ENCODE data around the gene SLC24A4.

Gene SLC24A4

DNA sequence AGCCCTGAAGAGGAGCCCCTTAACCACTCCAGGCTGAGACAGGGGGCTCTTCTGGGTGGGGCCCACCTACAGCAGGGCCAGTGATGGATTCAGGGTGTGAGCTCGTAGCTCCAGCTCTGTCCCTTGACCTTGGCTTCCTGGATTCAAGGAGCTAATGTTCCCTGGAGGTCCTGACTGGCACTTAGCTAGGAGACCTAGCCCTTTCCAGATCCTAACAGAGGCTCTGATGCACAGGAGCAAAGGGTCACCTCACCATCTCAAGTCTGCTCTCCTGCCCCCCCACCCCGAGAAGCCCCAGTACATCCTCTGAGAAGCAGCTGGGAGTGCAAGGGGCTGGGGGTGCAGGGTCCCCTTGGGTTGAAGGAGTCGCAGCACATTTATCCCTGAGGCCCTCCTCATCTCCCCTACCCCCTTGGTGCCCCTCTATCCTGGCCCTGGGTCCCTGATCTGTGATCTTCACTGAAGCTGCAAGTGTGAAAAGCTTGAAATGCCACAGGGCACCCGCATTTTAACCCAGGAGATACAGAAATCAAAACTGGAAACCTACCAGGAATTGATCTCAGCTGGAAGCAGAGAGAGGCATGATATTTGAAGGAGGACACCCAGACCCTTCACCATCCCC, 193.5 kb downstream of the SLC24A4 start:
- FAIRE-seq (no peak), DNase-seq (ENCODE audit: insufficient read length, low spot score) (no peak)
- no peak for TF ChIP-seq POLR2A (IDR thresholded peaks at IDR 0.05; ENCODE audit: low read depth, low read length)

DNA sequence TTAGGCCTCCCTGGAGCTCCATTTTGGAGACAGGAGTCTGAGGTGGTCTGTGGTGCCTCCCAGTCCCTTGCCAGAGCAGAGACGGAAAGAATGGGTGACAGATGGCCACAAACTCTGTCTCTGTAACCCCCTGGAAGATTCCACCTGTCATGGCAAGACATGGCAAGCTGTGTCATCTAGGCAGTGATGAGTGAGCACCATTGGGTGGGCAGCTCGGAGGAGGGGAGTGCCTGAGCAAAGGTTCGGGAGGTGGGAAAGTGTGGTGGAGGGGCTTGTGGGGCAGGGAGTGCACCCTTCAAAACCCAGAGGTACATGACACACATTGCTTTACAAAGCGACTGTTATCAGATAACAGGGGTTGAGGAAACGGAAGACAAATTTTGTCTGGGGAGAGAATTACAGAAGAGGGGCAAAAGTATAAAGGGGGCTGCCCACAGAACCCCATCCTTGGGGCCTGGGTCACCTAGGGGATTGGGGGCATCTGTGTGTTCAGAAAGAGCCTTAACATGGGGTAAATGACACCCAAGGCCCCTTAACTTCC, 194.1 kb downstream of the SLC24A4 start:
- DNase-seq (ENCODE audit: insufficient read length, low spot score): no peak
- FAIRE-seq: no peak
- no peak for TF ChIP-seq POLR2A (IDR thresholded peaks at IDR 0.05; ENCODE audit: low read depth, low read length)

DNA sequence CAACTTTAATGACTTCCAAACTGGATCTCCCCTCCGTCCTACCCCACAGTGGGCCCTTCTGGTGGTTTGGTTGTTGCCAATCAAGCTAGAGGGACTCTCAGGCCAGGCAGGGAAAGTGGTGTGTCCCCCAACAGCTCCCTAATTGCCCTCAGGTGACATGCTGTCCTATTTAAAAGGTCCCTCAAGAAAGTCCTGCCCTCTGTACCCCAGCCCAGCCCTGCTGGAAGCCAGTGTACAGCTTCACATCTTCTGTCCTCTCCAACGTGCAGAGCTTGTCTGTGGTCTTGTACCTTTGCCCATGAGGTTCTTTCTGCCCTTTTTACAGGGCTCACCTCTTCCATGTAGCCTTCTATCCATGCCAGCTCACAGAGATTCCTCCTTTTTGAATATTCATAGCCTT, 194.8 kb downstream of the SLC24A4 start:
- no peak for TF ChIP-seq POLR2A (IDR thresholded peaks at IDR 0.05; ENCODE audit: low read depth, low read length)
- DNase-seq (ENCODE audit: insufficient read length, low spot score): no peak
- no peak for FAIRE-seq

DNA sequence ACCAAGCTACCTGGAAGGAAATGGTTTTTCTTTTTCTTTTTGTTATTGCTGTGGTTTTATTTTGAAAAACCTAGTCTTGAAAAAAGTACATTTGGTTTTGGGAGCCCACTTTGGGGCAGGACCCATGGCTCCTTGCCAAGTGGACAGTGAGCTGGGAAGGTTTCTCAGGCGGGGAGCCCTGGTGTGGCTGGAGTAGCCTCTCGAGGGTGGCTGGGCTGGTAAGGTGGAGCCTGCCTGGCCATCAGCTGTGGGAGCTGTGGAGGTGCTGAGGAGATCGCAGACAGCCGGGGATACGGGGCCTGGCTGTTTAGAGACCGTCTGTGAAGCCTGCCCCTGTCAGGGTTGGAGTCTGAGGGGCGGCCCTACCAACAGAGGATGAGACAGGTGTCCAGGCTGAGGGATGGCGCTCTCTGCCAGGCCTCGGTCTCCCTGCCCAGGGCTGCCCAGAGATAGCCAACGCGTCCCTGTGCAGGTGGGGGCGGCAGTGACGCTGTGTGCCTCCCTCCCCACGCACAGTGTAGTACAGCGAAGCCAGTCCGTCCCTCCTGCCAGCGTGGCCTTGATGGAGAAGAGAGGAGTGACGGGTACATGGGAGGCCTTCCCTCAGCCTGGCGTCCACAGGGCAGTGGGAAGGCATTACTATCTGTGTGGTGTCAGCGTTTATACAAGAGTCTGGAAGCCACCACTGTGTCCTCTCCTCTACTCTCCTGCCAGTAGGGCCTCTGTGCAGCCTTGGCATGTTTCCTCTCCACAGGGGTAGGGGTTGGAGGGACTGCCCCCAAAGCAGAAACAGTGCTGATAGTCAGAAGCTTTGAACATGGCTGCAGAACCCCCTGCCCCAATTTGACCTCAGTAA, 196.5 kb downstream of the SLC24A4 start:
- no peak for TF ChIP-seq POLR2A (IDR thresholded peaks at IDR 0.05; ENCODE audit: low read depth, low read length)
- FAIRE-seq (no peak), DNase-seq (ENCODE audit: insufficient read length, low spot score) (no peak)

DNA sequence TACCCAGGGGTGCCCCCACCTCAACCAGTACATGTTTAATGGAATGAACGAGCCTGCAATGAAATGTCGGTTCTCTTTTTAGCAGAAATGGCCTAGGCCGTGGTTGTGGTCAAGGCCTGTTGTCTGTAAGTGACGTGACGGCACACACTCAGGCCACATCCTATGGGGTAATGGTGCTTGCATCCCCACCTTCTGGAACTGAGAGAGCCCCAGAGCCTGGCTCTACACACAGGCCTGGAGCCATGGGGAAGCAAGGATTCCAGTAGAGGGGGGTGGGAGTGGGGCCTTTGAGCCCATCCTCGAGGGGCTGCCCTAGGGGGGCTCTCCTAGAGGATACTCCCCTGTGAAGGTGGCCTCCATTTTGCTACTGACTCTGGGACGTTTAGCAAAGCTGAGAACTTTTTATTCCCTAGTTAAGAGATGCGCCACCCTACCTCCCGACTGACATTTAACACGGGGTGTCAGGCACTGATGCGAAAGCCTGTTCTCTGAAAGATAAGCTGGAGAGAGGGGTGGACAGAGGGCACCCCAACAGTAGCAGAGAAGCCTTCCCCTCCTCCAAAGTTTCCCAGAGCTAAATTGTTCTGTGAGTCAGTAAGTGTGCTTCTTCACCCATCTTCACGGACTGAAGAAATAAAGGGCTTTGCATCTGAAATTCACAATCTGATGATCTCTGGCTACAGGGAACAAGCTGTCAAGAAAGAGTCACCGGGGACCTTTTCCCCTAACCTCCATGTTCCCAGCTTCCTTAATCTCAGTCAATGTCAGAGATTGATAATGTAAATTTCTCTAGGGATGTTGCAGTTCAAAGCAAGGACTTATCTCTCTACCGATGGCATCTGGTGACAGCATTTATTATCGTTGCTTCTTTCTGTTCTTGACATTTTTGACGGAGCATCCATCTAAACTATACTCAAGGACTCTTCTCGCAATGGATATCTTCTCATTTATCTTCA, 197.4 kb downstream of the SLC24A4 start:
- no peak for FAIRE-seq
- TF ChIP-seq POLR2A (IDR thresholded peaks at IDR 0.05; ENCODE audit: low read depth, low read length): no peak
- no peak for DNase-seq (ENCODE audit: insufficient read length, low spot score)

DNA sequence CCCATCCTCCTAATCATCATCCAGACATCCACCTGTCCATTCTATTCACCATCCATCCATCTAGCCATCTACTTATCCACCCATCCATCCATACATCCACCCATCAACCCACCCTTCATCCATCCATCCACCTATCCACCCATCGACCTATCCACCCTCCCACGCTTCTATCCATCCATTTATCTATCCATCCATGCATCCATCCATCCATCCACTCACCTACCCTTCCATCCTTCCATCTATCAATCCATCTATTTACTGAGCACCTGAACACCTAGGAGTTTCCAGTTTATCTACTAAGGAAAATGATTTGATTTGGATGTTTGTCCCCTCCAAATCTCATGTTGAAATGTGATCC, 198.1 kb downstream of the SLC24A4 start:
- FAIRE-seq (no peak), DNase-seq (ENCODE audit: insufficient read length, low spot score) (no peak)
- TF ChIP-seq POLR2A (IDR thresholded peaks at IDR 0.05; ENCODE audit: low read depth, low read length): no peak

DNA sequence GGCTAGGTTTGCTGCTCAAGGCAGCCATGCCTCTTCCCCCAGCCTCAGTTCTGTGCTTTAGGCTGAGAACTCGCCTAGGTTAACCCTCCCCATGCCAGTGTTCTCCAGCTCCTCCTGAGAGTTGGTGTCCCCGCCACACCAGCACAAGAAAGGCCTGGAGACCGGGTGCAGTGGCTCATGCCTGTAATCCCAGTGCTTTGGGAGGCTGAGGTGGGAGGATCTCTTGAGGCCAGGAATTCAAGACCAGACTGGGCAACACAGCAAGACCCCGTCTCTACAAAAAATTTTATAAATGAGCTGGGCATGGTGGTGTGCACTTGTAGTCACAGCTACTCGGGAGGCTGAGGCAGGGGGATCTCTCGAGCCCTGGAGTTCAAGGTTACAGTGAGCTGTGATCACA, 200.8 kb downstream of the SLC24A4 start:
- TF ChIP-seq POLR2A (IDR thresholded peaks at IDR 0.05; ENCODE audit: low read depth, low read length): no peak
- FAIRE-seq: no peak
- no peak for DNase-seq (ENCODE audit: insufficient read length, low spot score)

DNA sequence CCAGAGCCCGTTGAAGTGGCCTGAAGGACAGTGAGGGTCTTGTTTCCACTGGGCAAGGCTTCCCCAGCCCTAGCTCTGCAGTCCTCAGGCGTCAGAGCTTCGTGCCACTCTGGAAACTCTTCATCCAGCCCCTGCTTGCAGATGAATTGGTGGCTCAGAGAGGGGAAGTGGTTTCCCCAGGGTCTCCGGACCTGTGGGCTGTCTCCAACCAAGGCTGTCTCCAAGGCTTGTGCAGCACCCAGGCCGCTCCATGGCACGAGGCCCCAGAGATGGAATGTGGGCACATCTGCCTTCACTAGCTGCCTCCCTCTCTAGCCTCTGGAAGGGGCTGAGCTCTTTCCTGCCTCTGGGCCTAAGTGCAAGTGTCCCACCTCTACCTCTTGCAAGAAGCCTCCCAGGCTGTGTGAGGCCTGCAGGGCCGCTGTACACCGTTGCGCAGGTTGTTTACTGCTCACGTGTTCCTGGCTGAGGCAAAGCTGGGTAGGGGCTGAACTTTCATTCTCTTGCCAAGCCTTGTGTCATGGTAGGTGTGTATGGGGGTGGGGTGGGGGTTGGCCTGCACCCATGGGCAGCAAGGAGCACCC, 201.7 kb downstream of the SLC24A4 start:
- no peak for DNase-seq (ENCODE audit: insufficient read length, low spot score)
- no peak for TF ChIP-seq POLR2A (IDR thresholded peaks at IDR 0.05; ENCODE audit: low read depth, low read length)
- FAIRE-seq: no peak

DNA sequence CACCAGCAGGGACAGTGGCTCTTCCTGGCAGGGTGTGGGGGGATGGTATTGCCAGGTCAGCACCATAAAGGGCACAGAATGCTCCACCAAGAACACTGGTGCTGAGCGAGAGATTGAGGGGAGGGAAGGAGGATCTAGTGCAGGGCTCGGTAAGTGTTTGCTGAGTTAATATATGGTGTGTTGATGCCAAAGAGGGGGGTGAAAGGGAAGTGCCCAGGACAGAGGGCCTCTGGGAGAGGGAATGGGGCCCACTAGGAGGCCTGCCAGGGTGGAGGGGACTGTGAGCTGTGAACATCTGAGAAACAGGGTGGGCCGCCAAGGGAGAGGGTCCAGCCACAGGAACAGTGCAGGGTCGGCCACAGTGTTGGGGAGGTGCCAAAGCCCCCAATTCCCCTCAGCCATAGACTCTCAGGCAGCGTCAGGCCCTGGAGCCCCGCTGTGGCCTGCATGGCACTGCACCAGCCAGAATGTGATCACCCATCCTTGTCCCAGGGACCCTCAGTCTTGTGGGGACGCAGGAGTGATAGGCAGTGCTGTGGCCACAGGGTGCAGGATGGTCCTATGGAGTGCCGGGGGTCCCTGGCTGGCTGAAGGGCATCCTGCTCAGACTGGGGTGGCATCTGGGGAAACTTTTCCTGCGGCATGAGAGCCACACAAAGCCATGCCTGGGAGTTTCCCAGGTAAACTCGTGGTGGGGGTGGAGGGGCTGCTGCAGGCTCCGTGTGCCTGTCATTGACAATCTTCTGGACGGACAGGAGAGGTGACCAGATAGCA, 202.5 kb downstream of the SLC24A4 start:
- FAIRE-seq (no peak), DNase-seq (ENCODE audit: insufficient read length, low spot score) (no peak)
- TF ChIP-seq POLR2A (IDR thresholded peaks at IDR 0.05; ENCODE audit: low read depth, low read length): no peak

DNA sequence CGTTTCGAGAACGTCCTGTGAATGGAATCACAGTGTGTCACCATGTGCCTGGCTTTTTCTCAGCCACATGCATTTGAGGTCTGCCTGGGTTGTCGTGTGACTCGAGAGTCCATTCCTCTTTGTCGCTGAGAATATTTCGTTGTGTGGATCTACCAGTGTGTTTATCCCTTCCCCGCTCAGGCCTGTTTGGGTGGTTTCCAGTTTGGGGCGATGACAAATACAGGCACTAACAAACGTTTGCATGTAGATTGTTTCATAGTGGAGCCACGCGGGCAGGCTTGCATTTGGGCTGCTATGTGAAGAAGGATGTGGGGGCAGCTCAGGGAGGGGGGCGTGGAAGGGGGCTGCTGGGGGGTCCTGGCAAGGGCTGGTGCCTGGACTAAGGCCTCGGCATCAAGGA, 204.8 kb downstream of the SLC24A4 start:
- DNase-seq (ENCODE audit: insufficient read length, low spot score): no peak
- TF ChIP-seq POLR2A (IDR thresholded peaks at IDR 0.05; ENCODE audit: low read depth, low read length): no peak
- FAIRE-seq: no peak

DNA sequence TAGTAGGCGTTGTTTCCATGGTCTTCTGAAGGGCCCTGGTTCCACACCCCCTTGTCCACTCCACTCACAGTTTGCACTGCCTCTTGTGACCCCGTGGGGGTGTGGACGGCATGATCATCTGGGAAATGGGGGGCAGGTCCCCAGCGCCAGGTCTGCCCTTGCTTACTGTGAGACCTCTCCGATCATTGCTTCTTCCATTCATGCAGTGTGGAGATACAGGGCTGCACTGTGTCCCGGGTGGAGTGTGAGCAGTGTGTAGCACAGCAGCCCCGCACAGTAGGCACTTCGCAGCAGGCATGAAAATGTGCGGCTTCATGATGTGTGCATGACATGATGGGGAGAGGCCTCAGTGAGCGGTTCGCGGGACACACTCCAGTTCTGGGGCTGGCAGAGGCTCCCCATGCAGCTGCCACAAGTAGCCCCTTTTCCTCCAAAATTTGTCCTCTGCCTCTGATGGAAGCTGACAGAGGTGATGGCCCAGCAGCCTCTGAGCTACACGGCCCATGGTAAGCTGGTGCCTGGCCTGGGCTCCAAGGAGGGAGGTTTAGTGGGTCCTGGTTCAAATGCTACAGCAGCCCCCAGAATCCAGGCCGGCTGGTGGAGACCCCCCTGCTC, 205.6 kb downstream of the SLC24A4 start:
- no peak for TF ChIP-seq POLR2A (IDR thresholded peaks at IDR 0.05; ENCODE audit: low read depth, low read length)
- DNase-seq (ENCODE audit: insufficient read length, low spot score): no peak
- FAIRE-seq: no peak

DNA sequence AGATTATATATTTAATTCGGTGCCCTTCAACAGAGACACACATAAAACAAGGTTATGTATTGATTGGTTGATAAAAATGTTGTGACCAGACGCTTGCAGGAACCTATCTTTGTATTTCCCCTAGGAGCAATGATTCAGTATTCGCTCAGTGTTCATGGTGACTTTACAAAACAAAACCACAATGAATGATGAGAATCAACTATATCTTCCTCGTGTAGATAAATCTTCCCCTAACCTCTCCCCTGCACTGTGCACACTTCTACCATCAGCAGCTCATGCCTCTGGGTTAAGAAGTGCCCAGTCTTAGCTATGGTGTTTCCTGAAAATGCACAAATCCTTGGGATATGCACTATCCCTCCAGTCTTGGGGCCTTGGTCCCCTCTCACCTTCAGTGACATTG, 206.9 kb downstream of the SLC24A4 start:
- DNase-seq (ENCODE audit: insufficient read length, low spot score) (no peak), FAIRE-seq (no peak)
- TF ChIP-seq POLR2A (IDR thresholded peaks at IDR 0.05; ENCODE audit: low read depth, low read length): no peak
